ENCODE measurements around the gene SLC17A2. TPM values are rescaled to one million over a fixed set of nuclear protein-coding genes. Genes with fewer than 3 reads are reported as not detected.

The SLC17A2 gene
- total and polyA plus RNA-seq, 2 of the 4 experiments (the other 2 are of a cell fraction): not detected

DNA sequence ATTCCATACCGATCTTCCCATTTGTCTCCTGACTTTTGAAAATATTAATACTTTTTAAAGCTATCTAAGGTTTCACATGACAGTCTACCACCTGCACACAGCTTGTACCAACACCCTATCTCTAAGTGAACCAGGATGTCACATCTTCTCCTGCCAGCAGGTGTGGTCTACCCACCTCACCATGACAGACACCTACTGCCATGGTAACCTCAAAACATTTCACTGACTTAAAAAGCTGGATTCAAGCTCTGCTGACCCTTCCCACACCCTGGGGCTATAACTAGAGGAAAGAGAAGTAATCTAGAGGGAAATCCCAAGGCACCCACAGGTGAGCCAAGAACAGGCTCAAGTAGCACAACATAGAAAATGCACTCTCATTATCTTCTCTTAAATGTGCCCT lies 57.7 kb downstream of the SLC17A2 start:
- H3K4me2 ChIP-seq (ENCODE audit: low read depth, low read length): no peak overlapping the region
- no peak overlapping the region for H2BK120ac ChIP-seq (ENCODE audit: low read depth, low read length)
- no peak overlapping the region for H2AK9ac ChIP-seq (replicated peaks; ENCODE audit: low read depth, low read length, poor library complexity)
- H4K8ac ChIP-seq (ENCODE audit: low read depth in 2 of 2, low read length in 2 of 2): no peak overlapping the region
- no peaks in the 10 kb centered on the region for H4K20me1 ChIP-seq (ENCODE audit: insufficient read depth, low read length)
- ChIA-PET CTCF (no interaction called here), POLR2A (ENCODE audit: unreplicated experiment) (no interaction called here)
- no peak overlapping the region for H4K5ac ChIP-seq (ENCODE audit: low read depth, low read length)
- 80% methylated on average over 1 of the region's 1 CpG; no CpG with 5 or more reads in 1 of the 2 experiments for WGBS, 2 experiments (ENCODE audit: extremely low coverage in 2 of 2, insufficient read length in 1 of 2)
- no peak overlapping the region for H3K23ac ChIP-seq (ENCODE audit: low read depth, low read length)
- H3K36me3 ChIP-seq (ENCODE audit: control insufficient read depth, insufficient read depth, low read length): no peaks in the 10 kb centered on the region
- no peaks in the 10 kb centered on the region for H3K4me1 ChIP-seq (ENCODE audit: control insufficient read depth, insufficient read depth, low read length)
- H2BK20ac ChIP-seq (ENCODE audit: low read depth, low read length): no peak overlapping the region
- H3K18ac ChIP-seq (ENCODE audit: low read depth, low read length): no peak overlapping the region
- dilution Hi-C loops (cut with HindIII; ENCODE audit: low sequenced_read_pairs, unreplicated experiment) (no loop called here), in situ Hi-C loops (cut with MboI; ENCODE audit: low sequenced_read_pairs) (no loop called here), intact Hi-C loops (cut with micrococcal nuclease) (no loop called here)
- ATAC-seq (ENCODE audit: low read depth): no peak
- no peaks in the 10 kb centered on the region for H3K27me3 ChIP-seq (ENCODE audit: control insufficient read depth, insufficient read depth, low read length)
- H3K4ac ChIP-seq (ENCODE audit: low read depth, low read length): no peak overlapping the region
- H2BK15ac ChIP-seq (ENCODE audit: low read depth, low read length): no peak overlapping the region
- no TSS peak for BruUV-seq (replicated peaks)
- no peak overlapping the region for H3K56ac ChIP-seq (ENCODE audit: extremely low read depth, insufficient read depth, low read length)
- H3K9me1 ChIP-seq (ENCODE audit: insufficient read depth, low read length): no peaks in the 10 kb centered on the region
- H3K27ac ChIP-seq (ENCODE audit: insufficient read depth, low read length): no peak overlapping the region
- H4K91ac ChIP-seq (ENCODE audit: insufficient read depth, low read depth, low read length): no peak overlapping the region
- H2AK5ac ChIP-seq (ENCODE audit: low read depth, low read length): no peak overlapping the region
- no peak overlapping the region for H2AFZ ChIP-seq (replicated peaks; ENCODE audit: low read length, poor library complexity)
- DNase-seq: no peak
- H3K79me1 ChIP-seq (ENCODE audit: low read depth in 1 of 2, low read length in 2 of 2): no peaks in the 10 kb centered on the region
- no peak overlapping the region for H2BK5ac ChIP-seq (ENCODE audit: low read depth, low read length, poor library complexity, severe bottlenecking)
- no peak overlapping the region for H3K4me3 ChIP-seq (ENCODE audit: insufficient read depth, low read depth, low read length)
- TF ChIP-seq CEBPB (IDR thresholded peaks at IDR 0.05; ENCODE audit: low read depth, low read length) (no peak), NFE2L2 (IDR thresholded peaks at IDR 0.05; ENCODE audit: low read depth, low read length) (no peak), RFX5 (IDR thresholded peaks at IDR 0.05; ENCODE audit: low read depth, low read length) (no peak), MAZ (IDR thresholded peaks at IDR 0.05; ENCODE audit: borderline replicate concordance, low read depth, low read length) (no peak), SMC3 (IDR thresholded peaks at IDR 0.05; ENCODE audit: low read depth, low read length) (no peak), POLR2A (IDR thresholded peaks at IDR 0.05; ENCODE audit: low read depth, low read length) (no peak), RCOR1 (IDR thresholded peaks at IDR 0.05; ENCODE audit: insufficient replicate concordance, low read length) (no peak), FOS (IDR thresholded peaks at IDR 0.05; ENCODE audit: low read depth, low read length) (no peak), RAD21 (IDR thresholded peaks at IDR 0.05; ENCODE audit: low read length) (no peak)
- TF ChIP-seq, protein P1, sequence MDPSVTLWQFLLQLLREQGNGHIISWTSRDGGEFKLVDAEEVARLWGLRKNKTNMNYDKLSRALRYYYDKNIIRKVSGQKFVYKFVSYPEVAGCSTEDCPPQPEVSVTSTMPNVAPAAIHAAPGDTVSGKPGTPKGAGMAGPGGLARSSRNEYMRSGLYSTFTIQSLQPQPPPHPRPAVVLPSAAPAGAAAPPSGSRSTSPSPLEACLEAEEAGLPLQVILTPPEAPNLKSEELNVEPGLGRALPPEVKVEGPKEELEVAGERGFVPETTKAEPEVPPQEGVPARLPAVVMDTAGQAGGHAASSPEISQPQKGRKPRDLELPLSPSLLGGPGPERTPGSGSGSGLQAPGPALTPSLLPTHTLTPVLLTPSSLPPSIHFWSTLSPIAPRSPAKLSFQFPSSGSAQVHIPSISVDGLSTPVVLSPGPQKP (IDR thresholded peaks at IDR 0.05; ENCODE audit: borderline replicate concordance, low read depth, low read length): no peak
- TF ChIP-seq, protein P2, sequence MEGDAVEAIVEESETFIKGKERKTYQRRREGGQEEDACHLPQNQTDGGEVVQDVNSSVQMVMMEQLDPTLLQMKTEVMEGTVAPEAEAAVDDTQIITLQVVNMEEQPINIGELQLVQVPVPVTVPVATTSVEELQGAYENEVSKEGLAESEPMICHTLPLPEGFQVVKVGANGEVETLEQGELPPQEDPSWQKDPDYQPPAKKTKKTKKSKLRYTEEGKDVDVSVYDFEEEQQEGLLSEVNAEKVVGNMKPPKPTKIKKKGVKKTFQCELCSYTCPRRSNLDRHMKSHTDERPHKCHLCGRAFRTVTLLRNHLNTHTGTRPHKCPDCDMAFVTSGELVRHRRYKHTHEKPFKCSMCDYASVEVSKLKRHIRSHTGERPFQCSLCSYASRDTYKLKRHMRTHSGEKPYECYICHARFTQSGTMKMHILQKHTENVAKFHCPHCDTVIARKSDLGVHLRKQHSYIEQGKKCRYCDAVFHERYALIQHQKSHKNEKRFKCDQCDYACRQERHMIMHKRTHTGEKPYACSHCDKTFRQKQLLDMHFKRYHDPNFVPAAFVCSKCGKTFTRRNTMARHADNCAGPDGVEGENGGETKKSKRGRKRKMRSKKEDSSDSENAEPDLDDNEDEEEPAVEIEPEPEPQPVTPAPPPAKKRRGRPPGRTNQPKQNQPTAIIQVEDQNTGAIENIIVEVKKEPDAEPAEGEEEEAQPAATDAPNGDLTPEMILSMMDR (conservative IDR thresholded peaks at IDR 0.05; ENCODE audit: low read depth, low read length): no peak
- no peak overlapping the region for H3K9ac ChIP-seq (ENCODE audit: low read depth, low read length)
- no peak overlapping the region for H3K14ac ChIP-seq (replicated peaks; ENCODE audit: low read depth, low read length)
- H3K9me3 ChIP-seq (ENCODE audit: control insufficient read depth, insufficient read depth, low read length): no peaks in the 10 kb centered on the region

All from IMR-90 (cell line).